GM21528 (cell line): ENCODE measurements around the gene EGFL8.
"Not testable (repeated sequence)": the region's sequence is repeated elsewhere in the genome, so short reads cannot be mapped to it uniquely, and the experiment has no call there.

Source experiments
- ATAC-seq: cut with Tn5 transposase; IDR thresholded peaks from one replicate; pipeline ENCODE4 v1.9.1; 2021; ENCODE audit warnings: mild to moderate bottlenecking, moderate library complexity; ENCODE audit not compliant: unreplicated experiment, low FRiP score

Gene EGFL8

DNA sequence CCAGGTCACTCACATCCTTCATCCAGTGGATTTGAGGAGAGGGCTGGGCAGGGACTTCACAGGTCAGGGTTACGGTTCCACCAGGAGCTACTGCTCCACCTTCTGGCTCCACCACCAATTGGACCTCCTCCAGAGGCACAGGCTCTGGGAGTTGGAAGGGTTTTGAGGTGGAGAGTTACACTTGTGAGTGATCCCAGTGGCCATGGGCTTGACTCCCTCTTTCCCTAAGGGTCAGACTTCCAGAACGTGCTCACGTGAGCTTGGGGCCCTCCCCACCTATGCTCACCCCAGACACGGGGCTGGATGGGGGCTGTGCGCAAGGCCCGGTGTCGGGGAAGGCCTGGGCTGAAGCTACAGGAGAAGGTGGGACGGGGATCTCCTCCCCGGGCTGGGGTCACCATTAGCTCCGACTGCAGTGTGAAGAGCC is 18.2 kb downstream of the EGFL8 start:
- ATAC-seq: no peak

DNA sequence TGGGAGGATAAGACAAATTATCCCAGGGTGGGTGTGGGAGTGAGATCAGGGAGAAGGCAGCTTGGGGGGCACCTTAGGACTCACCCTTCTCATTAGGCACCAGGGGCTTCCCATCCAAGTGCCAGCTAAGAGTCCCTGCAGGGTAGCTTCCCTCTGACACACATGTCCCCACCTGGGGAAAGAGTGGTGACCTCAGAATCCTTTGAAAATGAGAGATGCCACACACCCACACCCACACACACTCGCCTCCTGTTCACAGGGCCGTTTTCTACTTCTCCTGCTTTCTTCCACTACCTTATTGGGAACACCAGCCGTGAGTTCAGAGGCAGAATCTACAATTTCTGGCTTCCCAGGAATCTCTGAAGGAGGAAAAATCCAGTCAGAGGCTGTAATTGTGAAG is 18.6 kb downstream of the EGFL8 start:
- no peak for ATAC-seq

DNA sequence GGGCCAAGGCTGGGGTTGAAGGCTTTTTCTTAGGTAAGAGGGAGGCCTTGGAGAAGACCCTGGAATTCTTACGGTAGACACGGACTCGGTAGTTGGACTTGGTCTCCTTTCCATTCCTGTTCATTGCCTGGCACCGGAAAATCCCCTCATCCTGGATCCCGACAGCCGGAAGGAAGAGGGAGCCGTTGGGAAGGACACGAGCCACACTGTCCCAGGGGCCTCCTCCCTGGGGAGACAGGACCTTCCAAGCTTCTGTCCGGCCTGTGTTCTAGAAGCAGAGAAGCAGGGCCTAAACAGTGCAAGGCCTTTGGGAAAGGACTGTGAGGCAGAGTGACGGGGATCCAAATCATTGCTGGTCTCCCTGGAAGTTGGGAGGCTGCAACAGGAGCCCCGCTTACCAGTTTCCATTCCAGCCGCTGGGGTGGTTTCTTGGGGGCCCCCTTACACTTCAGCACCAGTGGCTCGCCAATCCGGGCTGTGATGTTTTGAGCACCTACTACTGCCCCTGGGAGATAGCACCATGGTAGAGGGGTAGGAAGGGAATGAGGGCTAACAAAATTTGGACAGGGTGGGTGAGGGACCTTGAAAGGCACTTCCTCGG is 19.2 kb downstream of the EGFL8 start:
- ATAC-seq: no peak

DNA sequence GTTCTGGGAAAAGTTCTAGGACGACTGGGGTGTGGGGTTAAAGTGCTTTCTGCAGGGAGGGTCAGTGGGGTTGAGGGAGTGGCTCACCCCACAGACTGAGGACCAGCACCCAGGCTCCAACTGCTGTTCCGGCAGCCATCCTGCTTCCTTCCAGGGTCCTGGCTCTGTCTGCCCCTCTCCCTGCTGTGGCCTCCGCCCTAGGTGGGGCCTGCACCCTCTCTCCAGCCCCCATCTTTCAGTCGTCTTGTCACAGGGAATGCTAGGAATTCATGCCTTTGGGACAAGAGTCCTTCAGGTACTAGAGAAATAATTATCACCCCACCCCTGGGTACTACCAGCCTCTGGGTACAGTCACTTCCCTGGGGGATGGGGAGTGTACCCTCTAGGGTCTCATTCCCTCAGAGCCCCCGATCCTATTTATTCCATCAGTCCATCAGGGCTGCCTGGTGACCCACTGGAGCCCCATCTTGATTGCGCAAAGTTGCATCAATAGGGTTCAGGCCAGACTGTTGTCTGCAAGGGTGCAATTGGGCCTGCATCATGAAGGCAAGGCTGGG is 19.8 kb downstream of the EGFL8 start, which contains the start of gene AGER:
Gene AGER (minus strand): TSS at position 170 of the 557 bp plus-strand sequence. CDS start 31 bp downstream, at position 139.
- ATAC-seq: no peak

DNA sequence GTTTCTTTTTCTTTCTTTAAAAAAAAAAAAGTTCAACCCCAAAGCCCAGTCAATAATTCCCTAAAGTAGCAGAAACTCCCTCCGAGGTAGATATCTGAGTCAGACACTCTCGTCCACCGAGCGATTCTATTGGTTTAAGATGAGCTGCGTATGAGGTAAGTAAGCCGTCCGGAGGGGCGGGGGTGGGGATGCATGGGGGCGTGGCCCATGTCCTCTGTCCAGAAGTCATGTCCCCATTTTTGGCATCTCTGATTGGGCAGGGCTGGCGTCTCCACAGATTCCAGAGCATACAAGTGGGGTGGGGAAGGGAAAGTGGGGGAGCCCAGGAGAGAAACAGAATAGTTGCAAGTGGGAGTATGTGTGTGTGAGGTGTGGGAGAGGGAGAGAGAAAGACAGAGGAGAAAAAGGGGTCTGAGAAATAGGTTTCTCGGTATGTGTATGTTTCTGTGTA is 21.3 kb downstream of the EGFL8 start:
- ATAC-seq: not testable (repeated sequence)

DNA sequence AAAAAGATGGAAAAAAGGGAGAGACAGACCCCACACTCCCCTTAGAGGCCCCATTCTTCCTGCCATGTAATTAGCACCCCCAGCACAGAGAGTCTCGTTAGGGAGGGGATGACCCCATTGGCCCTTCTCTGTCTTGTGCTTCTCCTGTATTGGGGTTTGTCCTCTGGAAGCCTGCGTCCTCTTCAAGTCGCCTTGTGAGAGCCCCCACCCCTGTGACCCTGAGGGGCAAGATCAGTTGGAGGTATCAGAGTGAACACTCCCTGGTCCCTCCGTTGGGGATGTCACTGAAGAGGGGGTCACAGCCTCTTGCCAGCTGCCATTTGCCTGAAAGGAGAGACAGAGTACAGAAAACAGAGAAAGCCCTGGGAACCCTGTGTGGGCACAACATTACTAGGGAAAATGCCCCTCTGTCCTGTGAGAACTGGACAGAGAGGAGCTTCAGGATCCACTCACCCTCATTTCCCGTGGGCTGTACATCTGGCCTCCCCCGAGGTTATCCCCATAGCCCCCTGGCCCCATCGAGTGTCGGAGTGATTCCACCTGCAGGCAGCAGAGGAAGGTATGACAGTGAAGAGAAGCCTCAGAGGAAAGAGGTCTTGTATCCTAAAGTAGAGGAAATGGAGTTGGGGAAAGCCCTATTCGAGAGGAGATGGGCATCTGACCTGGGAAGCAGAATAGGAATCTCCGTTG is 21.9 kb downstream of the EGFL8 start:
- ATAC-seq: not testable (repeated sequence)

DNA sequence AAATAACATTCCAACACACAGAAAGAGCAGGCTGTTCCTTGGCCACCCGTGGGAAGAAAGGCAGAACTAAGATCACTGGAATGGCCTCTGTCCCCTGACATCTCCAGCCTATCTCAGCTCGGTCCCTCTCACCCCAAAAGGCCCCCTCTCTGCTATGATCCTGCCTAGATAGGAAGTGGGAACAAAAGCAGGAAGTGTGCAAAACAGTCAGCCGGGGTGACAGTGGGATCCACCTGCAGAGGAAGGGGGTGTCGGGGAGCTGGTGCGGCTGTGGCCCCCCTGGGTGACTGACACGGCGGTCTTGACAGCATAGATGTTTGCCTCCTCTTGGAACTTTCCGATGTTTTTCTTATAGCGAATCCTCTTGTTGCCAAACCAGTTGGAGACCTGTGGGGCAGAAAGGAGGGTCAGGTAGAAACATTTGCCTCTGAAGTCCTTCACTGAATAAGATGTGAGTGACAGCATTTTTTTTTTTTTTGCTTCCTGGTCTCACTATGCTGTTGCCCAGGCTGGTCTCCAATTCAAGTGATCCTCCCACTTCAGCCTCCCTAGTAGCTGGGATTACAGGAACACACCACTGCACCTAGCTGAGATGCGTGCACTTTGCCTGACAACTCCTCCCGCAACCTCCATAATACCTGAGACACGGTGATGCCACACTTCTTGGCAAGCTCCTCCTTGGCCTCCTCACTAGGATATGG is 22.8 kb downstream of the EGFL8 start:
- no peak for ATAC-seq

DNA sequence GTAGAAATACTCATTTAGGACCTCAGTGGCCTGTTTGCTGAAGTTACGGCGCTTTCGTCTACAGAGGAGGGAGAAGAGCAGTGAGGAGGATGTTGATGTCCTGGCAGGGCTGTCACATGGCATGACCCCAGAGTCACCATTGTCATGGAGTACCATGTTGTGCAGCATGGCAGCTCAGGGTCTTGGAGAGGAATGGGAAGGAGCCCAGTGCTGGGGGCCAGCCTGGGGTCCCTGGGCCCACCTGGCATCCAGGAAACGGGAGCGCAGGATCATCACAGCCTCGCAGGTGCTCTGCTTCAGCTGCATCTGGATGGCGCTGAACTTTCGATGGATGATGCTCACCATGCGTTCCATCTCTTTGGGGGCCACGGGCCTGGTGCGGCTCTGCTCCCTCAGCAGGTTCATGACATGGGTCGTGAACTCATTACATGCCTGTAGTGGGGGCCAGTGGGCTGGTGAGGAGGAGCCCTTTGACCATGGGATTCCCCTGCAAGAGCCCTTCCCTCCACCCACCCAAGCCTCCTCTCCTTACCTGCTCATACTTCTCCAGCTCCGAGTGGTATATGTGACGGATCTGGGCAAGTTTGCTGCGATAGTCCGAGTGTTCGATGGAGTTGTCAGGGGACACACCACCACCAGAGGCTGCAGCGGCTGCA is 23.5 kb downstream of the EGFL8 start:
- ATAC-seq: not testable (repeated sequence)

DNA sequence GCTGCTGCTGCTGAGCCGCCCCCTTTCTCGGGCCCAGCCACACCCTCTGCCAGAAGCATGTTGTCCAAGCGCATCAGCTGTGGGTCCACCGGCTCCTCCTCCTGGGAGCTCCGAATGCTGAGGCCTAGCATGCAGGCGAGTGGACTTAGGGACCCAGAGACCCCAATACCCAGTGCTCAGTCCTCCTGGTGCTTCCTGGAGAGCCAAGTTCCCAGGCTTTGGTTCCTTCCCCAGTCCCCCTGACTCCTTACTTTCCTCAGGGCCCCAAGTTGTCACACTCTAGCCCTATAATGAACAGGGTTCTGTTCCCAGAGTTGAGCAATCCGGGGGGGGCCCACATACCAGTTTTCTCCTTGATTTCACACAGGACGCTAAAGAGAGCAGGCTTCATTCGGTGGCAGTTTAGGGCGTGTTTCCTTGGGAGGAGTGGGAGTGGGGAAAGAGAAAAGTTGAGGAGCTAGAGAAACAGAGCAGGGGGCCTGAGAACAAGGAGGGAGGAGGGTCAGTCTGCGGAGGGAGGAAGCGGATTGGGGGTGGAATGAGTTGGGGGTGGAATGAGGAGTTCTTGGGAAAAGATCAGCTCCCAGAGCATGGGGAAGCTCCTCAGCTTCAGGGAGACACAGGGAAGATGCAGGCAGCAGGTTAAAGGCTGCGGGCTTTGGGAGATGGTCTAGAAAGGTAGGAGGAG is 24.1 kb downstream of the EGFL8 start:
- no peak for ATAC-seq

DNA sequence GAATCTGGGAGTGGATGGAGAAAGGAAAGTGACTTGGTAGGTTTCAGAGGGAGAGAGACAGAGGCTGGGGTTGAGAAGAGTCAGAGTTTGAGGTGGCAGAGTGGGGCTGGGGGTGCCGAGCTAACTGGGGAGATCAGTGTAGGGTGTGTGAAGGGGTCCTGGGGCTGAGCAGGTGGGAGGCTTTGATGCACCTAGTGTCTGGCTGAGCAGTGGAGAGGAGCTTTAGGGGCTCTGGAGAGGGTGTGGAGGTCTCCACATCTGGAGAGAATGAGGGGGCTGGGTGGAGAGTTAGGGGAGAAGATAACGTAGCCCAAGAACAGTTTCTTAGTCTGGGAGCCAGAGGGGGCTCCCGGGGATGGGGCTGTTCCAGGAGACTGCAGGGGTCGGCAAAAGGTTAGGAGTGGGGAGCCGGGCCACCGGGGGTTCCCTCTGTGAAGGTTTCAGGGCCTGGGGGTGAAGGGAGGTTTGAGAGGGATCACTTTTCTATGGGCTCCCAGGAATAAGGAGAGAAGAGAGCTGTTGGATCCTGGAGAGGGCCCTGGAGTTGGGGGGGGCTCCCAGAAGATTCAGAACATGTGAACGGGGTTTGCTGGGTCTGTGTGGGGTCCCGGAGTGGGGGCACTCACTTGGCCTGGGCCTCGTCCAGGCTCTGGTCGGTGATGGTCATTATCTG is 24.8 kb downstream of the EGFL8 start:
- ATAC-seq: no peak

DNA sequence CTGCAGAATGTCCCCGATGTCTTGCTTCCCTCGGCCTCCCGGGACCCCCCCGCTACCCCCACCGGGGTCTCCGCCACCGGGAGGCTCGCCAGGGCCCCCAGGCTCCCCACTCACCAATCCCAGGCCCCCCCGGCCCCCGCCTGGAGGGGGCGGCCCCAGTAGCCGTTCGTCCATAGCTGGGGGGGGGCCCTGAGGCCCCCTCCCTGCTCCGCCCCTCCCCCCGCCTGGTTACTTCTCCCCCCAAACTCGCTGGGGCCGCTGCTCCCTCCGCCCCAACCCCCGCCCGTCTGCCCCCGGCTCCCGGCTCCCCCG is 25.3 kb downstream of the EGFL8 start:
- ATAC-seq: no peak

DNA sequence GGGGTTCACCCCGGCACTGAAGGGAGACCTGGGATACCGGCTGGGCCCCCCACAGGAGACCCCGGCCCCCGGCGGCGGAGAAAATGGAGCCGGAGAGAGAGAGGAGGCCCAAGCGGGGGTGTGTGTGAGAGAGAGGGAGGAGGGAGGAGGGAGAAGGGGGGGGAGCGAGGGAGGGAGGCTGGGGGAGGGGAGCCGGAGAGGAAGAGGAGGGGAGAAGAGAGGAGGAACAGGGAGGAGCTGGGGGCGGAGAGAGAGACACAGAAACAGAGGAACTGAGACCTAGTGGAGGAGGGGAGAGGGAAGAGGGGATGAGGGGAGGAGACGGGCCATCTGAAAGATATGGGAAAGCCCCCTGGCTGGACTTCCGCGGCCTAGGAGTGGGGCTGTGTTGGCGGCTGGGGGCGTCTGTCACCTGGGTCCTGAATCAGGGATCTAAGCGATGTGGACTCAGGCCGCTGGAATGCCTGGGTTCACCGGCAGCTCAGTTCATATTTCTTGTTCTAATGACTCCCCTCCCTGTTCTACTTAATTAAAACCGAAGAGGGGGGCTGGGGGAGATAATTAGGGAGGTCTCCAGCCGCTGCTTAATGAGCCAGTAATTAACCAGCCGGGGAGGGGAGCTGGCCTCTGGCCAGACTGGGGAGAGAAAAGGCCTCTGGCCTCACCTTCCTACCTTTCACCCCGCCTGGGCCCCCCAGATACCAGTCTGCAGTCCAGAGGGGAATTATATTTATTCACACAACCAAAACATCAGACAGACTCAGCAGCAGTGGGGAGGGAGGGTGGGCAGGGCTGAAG is 25.9 kb downstream of the EGFL8 start, which contains the start of gene PBX2:
Gene PBX2 (minus strand): TSS at position 149 of the 798 bp plus-strand sequence. CDS start 287 bp downstream, outside the sequence.
- peak; percentile 43 for ATAC-seq

DNA sequence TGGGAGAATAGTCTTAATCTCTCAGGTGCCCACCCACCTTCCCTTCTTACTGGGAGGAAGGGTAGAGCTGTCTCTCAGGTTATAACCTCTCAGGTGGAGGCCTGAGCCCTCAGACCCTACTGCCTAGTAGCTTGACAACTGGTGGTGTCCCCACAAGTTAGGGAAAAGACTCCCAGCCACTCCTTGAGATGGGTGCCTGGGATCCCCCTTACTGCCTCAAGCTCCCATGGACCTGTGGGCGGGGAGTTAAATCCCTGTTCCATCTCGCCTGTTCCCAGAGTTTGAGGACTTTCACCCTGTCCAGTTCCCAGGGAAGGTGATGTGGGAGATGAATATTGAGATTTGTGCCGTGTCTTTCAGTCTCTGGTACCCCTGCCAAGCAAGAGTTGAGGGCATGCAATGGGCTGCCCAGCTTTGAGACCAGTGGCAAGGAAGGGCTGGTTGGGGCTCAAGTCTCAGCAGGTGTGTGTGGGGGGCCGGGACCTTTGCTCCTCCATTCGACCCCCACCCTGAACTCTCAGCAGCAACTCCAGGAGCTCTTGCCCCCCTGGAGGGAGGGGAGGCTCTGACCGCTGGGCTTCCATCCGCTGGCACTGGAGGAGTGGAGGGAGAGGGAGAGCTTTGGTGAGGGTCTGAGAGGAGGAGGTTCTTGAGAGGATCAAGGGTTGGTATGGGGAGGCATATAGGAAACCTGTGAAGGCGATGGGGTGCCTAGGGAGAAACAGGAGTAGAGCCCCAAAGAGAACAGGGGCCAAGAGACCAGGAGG is 26.7 kb downstream of the EGFL8 start:
- no peak for ATAC-seq

DNA sequence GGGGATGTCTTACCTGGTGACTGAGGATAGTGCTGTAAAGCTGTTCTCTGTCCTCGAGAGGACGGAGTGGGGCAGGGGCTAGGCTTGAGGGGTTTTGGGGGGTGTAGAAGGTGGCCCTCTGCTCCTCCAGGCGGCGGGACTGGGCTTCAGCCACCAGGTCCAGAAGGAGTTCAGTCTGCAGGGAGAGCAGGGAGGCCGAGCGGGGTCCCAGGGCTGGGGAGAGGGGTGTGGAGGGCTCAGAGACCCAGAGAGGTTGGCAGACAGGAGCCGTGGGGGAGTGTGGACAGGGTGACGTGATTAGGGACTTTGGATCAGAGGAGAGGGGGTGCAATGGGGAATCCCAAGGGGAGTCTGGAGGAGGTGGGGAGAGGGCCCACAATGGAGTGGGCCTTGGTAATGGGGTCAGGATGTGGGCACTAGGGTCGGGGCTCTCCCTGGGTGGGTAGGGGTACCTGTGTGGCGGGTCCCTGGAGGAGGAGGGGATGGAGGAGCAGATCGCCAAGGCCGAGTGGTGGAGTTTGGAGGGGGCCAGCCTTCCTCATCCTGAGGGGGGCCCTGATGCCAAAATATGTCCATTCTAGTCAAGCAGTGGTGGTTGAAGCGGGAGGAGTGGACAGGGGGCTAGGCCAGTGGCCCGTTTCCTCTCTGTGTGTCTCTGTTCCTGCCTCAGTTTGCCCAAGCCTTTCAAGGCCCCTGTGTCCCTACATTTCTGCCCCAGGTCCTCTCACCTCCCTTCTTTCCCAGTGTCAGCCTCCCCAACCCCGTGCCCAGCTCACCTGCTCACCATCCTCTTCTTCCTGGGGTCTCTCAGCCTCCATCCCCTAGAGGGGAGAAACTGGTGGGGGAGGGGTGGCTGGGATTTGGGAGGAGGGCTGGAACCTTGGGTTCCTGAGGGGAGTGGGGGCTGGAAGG is 27.6 kb downstream of the EGFL8 start:
- no peak for ATAC-seq

DNA sequence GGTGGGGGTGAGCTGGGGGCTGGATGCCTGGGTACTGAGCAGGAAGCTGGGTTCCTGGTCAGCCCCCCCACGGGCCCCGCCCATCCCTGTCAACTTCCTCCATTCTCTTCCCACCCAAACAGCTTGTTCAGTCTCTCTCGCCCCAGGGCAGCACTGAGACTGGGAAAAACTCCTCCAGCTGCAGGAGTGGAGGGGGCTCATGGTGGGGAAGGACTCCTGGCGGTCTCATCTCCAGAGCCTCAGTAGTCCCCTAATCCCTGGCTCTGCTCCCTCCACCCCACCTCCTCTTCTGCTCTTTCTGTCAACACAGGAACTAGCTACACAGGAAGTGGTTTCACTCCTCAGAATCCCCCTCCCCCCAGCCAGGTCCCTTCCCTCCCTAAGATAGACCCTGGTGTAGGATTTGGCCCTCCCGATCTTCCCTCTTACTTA is 28.2 kb downstream of the EGFL8 start, which contains the start of gene GPSM3:
Gene GPSM3 (minus strand): TSS at position 36 of the 432 bp plus-strand sequence. CDS start 130 bp downstream, outside the sequence.
- no peak for ATAC-seq

DNA sequence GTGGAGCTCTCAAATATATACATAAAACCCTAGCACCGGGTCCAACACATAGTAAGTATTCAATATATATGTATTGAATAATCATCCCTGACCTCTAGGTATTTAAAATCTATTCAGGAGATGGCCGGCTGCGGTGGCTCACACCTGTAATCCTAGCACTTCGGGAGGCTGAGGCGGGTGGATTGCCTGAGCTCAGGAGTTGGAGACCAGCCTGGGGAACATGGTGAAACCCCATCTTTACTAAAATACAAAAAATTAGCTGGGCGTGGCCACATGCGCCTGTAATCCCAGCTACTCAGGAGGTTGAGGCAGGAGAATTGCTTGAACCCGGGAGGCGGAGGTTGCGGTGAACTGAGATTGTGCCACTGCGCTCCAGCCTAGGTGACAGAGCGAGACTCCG is 28.7 kb downstream of the EGFL8 start:
- ATAC-seq: not testable (repeated sequence)

DNA sequence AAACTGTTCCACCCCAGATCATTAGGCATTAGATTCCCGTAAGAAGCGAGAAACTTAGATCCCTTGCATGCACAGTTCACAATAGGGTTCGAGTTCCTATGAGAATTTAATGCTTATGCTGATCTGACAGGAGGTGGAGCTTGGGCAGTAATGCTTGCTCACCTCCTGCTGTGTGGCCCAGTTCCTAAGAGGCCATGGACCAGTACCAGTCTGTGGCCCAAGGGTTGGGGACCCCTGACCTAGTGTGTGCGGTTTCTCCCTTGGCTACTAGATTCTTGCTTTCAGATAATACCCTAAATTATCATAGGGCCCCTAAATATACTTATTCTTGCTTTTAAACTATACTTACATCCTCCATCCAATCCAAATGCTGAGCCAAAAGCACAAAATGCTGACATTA is 30.0 kb downstream of the EGFL8 start:
- ATAC-seq: no peak
